IMR-90 (cell line): ENCODE data around the gene PLXNA4. TPM values are rescaled to one million over a fixed set of nuclear protein-coding genes. Genes with fewer than 3 reads are reported as not detected.

Source experiments
- ATAC-seq: fragments of 200-7000 bp; cut with Tn5 transposase; 2 replicates; pipeline ENCODE4 v1.9.1; 2020; ENCODE audit warnings: low read depth, mild to moderate bottlenecking, moderate library complexity
- BruUV-seq: library from RNA; stranded (reverse); fragments of 400-500 nt; replicated peaks from 2 replicates; lab custom pipeline; 2021; lab: Mats Ljungman, UMichigan
- CTCF ChIA-PET: fragments of 300-600 bp; formaldehyde crosslinking; extraction: SDS; loops from one replicate; lab custom pipeline; 2021; ENCODE audit warnings: antibody characterized with exemption; lab: Yijun Ruan, JAX
- POLR2A ChIA-PET: fragments of 300-600 bp; sonication (Branson Sonifier 250); formaldehyde crosslinking; loops from one replicate; lab custom pipeline; 2022; ENCODE audit warnings: antibody characterized with exemption; ENCODE audit not compliant: unreplicated experiment; lab: Charles Lee
- DNase-seq: peaks from one replicate; pipeline ENCODE4 v3.0.0; 2013
- H2AFZ ChIP-seq: replicated peaks from 2 replicates; pipeline ENCODE3; 2013; ENCODE audit warnings: low read length, mild to moderate bottlenecking; ENCODE audit not compliant: poor library complexity
- H2AK5ac ChIP-seq: 2 replicates; pipeline ENCODE4 v1.6.1; 2013; ENCODE audit warnings: low read depth, low read length, inconsistent platforms
- H2AK9ac ChIP-seq: replicated peaks from 2 replicates; pipeline ENCODE3; 2013; ENCODE audit warnings: mild to moderate bottlenecking, low read depth, low read length, moderate library complexity; ENCODE audit not compliant: poor library complexity
- H2BK120ac ChIP-seq: 2 replicates; pipeline ENCODE4 v1.6.1; 2013; ENCODE audit warnings: low read depth, low read length, inconsistent platforms
- H2BK15ac ChIP-seq: 3 replicates; pipeline ENCODE4 v1.6.1; 2013; ENCODE audit warnings: low read depth, low read length, inconsistent platforms
- H2BK20ac ChIP-seq: 2 replicates; pipeline ENCODE4 v1.6.1; 2013; ENCODE audit warnings: low read depth, mild to moderate bottlenecking, inconsistent platforms, low read length, moderate library complexity
- H2BK5ac ChIP-seq: 2 replicates; pipeline ENCODE4 v1.6.1; 2013; ENCODE audit warnings: mild to moderate bottlenecking, low read depth, low read length, inconsistent platforms; ENCODE audit not compliant: poor library complexity, severe bottlenecking
- H3K14ac ChIP-seq: replicated peaks from 2 replicates; pipeline ENCODE4 v1.6.1; 2013; ENCODE audit warnings: low read depth, low read length, inconsistent platforms
- H3K18ac ChIP-seq: 2 replicates; pipeline ENCODE4 v1.6.1; 2013; ENCODE audit warnings: low read depth, low read length, control low read depth
- H3K23ac ChIP-seq: 2 replicates; pipeline ENCODE4 v1.6.1; 2013; ENCODE audit warnings: low read depth, low read length, inconsistent platforms
- H3K27ac ChIP-seq: 2 replicates; pipeline ENCODE4 v1.5.1; 2013; ENCODE audit warnings: mild to moderate bottlenecking, control low read depth, low read length; ENCODE audit not compliant: insufficient read depth
- H3K27me3 ChIP-seq: 2 replicates; pipeline ENCODE4 v1.6.1; 2013; ENCODE audit warnings: low read length; ENCODE audit not compliant: control insufficient read depth, insufficient read depth
- H3K36me3 ChIP-seq: 2 replicates; pipeline ENCODE4 v1.6.1; 2013; ENCODE audit warnings: low read length, mixed read lengths; ENCODE audit not compliant: control insufficient read depth, insufficient read depth
- H3K4ac ChIP-seq: 2 replicates; pipeline ENCODE4 v1.6.1; 2013; ENCODE audit warnings: low read depth, low read length, inconsistent platforms
- H3K4me1 ChIP-seq: 2 replicates; pipeline ENCODE4 v1.6.1; 2013; ENCODE audit warnings: low read length, mixed read lengths; ENCODE audit not compliant: control insufficient read depth, insufficient read depth
- H3K4me2 ChIP-seq: 2 replicates; pipeline ENCODE4 v1.6.1; 2013; ENCODE audit warnings: low read depth, mild to moderate bottlenecking, control low read depth, low read length, moderate library complexity
- H3K4me3 ChIP-seq: 2 replicates; pipeline ENCODE4 v1.5.1; 2013; ENCODE audit warnings: low read depth, mild to moderate bottlenecking, control low read depth, low read length, moderate library complexity; ENCODE audit not compliant: insufficient read depth
- H3K56ac ChIP-seq: 2 replicates; pipeline ENCODE4 v1.6.1; 2013; ENCODE audit warnings: low read length, inconsistent platforms; ENCODE audit not compliant: insufficient read depth; ENCODE audit errors: extremely low read depth
- H3K79me1 ChIP-seq, 2 experiments: 2 replicates each; pipeline ENCODE4 v1.6.1; 2013; ENCODE audit warnings: low read length in 2 of 2, inconsistent platforms in 1 of 2, low read depth in 1 of 2
- H3K9ac ChIP-seq: 2 replicates; pipeline ENCODE4 v1.6.1; 2013; ENCODE audit warnings: low read depth, low read length, control low read depth
- H3K9me1 ChIP-seq: 2 replicates; pipeline ENCODE4 v1.6.1; 2013; ENCODE audit warnings: low read length, inconsistent platforms; ENCODE audit not compliant: insufficient read depth
- H3K9me3 ChIP-seq: 2 replicates; pipeline ENCODE4 v1.6.1; 2013; ENCODE audit warnings: low read length; ENCODE audit not compliant: control insufficient read depth, insufficient read depth
- H4K20me1 ChIP-seq: 2 replicates; pipeline ENCODE4 v1.6.1; 2013; ENCODE audit warnings: low read length, inconsistent platforms; ENCODE audit not compliant: insufficient read depth
- H4K5ac ChIP-seq: 2 replicates; pipeline ENCODE4 v1.6.1; 2013; ENCODE audit warnings: mild to moderate bottlenecking, low read depth, low read length, control low read depth
- H4K8ac ChIP-seq, 2 experiments: 2 replicates each; pipeline ENCODE4 v1.6.1; 2013; ENCODE audit warnings: low read depth in 2 of 2, low read length in 2 of 2, control low read depth in 1 of 2, inconsistent platforms in 1 of 2
- H4K91ac ChIP-seq: 2 replicates; pipeline ENCODE4 v1.6.1; 2013; ENCODE audit warnings: low read depth, low read length, inconsistent platforms; ENCODE audit not compliant: insufficient read depth
- BHLHE40 ChIP-seq: fragments of 150-350 bp; IDR thresholded peaks from 2 replicates; pipeline ENCODE4 v1.6.1; 2016; ENCODE audit warnings: mild to moderate bottlenecking, low read depth, low read length
- CEBPB ChIP-seq: IDR thresholded peaks from 2 replicates; pipeline ENCODE4 v1.6.1; 2012; ENCODE audit warnings: low read depth, low read length, improper control_type of control experiment
- CHD1 ChIP-seq: IDR thresholded peaks from 2 replicates; pipeline ENCODE4 v1.6.1; 2012; ENCODE audit warnings: low read depth, low read length, improper control_type of control experiment
- ELK1 ChIP-seq: fragments of 150-350 bp; IDR thresholded peaks from 2 replicates; pipeline ENCODE4 v1.6.1; 2016; ENCODE audit warnings: low read depth, mild to moderate bottlenecking, low read length, moderate library complexity, borderline replicate concordance
- MAFK ChIP-seq: IDR thresholded peaks from 2 replicates; pipeline ENCODE4 v1.6.1; 2012; ENCODE audit warnings: low read depth, low read length, improper control_type of control experiment
- MAZ ChIP-seq: IDR thresholded peaks from 2 replicates; pipeline ENCODE4 v1.6.1; 2012; ENCODE audit warnings: low read depth, mild to moderate bottlenecking, low read length, improper control_type of control experiment, moderate library complexity, borderline replicate concordance
- MXI1 ChIP-seq: IDR thresholded peaks from 2 replicates; pipeline ENCODE4 v1.6.1; 2012; ENCODE audit warnings: low read depth, mild to moderate bottlenecking, low read length, moderate library complexity, borderline replicate concordance
- NFE2L2 ChIP-seq: fragments of 150-350 bp; IDR thresholded peaks from 2 replicates; pipeline ENCODE4 v1.6.1; 2016; ENCODE audit warnings: low read depth, mild to moderate bottlenecking, low read length
- POLR2A ChIP-seq: IDR thresholded peaks from 2 replicates; pipeline ENCODE4 v1.6.1; 2012; ENCODE audit warnings: mild to moderate bottlenecking, low read depth, low read length
- RAD21 ChIP-seq: IDR thresholded peaks from 2 replicates; pipeline ENCODE4 v1.6.1; 2012; ENCODE audit warnings: low read length, improper control_type of control experiment
- RFX5 ChIP-seq: IDR thresholded peaks from 2 replicates; pipeline ENCODE4 v1.8.0; 2012; ENCODE audit warnings: low read depth, mild to moderate bottlenecking, low read length, moderate library complexity
- SMC3 ChIP-seq: fragments of 150-350 bp; IDR thresholded peaks from 2 replicates; pipeline ENCODE4 v1.6.1; 2016; ENCODE audit warnings: low read depth, mild to moderate bottlenecking, antibody characterized with exemption, low read length, moderate library complexity
- USF2 ChIP-seq: fragments of 150-350 bp; IDR thresholded peaks from 2 replicates; pipeline ENCODE4 v1.6.1; 2017; ENCODE audit warnings: mild to moderate bottlenecking, antibody characterized with exemption, low read length, low read depth
- WGBS, 2 experiments: methylation state at CpG; one replicate each; pipeline versions ENCODE4 v1.1.5 to v1.1.7; 2013; ENCODE audit warnings: missing lambda C conversion rate in 2 of 2; ENCODE audit not compliant: insufficient read length in 1 of 2; ENCODE audit errors: extremely low coverage in 2 of 2; 5-methylcytosine and 5-hydroxymethylcytosine counted together
- dilution Hi-C: fragments of 300-500 bp; cut with HindIII; formaldehyde crosslinking; loops from one replicate; pipeline ENCODE4 v1.14.3; 2018; ENCODE audit warnings: low sequenced_read_pairs; ENCODE audit not compliant: unreplicated experiment
- in situ Hi-C: fragments of 300-500 bp; cut with MboI; formaldehyde crosslinking; loops from 3 replicates; pipeline ENCODE4 v1.14.3; 2019; ENCODE audit warnings: low sequenced_read_pairs, inconsistent platforms, mixed read lengths
- intact Hi-C: fragments of 100-400 bp; cut with micrococcal nuclease; formaldehyde crosslinking; loops from 2 replicates; pipeline ENCODE4 v1.10.0; 2022
- polyA plus RNA-seq, 3 experiments: library from polyadenylated mRNA; depleted of rRNA; stranded (reverse); fragments of >200 nt; gene quantifications; 2 replicates each; pipeline ENCODE4 v1.2.3, GENCODE V29; 2012; ENCODE audit warnings: low replicate concordance in 1 of 3
- total RNA-seq: library from RNA; depleted of rRNA; stranded (reverse); fragments of >200 nt; gene quantifications from 2 replicates; pipeline ENCODE4 v1.2.3, GENCODE V29; 2012

PLXNA4 gene
- total and polyA plus RNA-seq, 2 of the 4 experiments (the other 2 are of a cell fraction), result under 0.01 TPM

GRCh38 chr7:132472463-132473120 is 103.7 kb downstream of the PLXNA4 start:
- Histone ChIP-seq H3K9me3 (no peaks in the 10 kb centered on the region), H3K23ac (no peak overlapping the region), H2BK20ac (no peak overlapping the region), H3K27ac (no peak overlapping the region), H3K56ac (no peak overlapping the region), H4K5ac (no peak overlapping the region), H4K91ac (no peak overlapping the region), H4K20me1 (no peaks in the 10 kb centered on the region), H3K9me1 (no peaks in the 10 kb centered on the region), H3K4me2 (no peak overlapping the region), H3K14ac (no peak overlapping the region), H2AK9ac (no peak overlapping the region), H3K36me3 (no peaks in the 10 kb centered on the region), H3K4me1 (no peaks in the 10 kb centered on the region), H4K8ac (no peak overlapping the region), H2BK5ac (no peak overlapping the region), H3K4ac (no peak overlapping the region), H2AFZ (no peak overlapping the region), H3K9ac (no peak overlapping the region), H3K79me1 (no peaks in the 10 kb centered on the region), H2AK5ac (no peak overlapping the region), H3K18ac (no peak overlapping the region), H3K4me3 (no peak overlapping the region), H2BK120ac (no peak overlapping the region), H2BK15ac (no peak overlapping the region), H3K27me3 (no peaks in the 10 kb centered on the region; the same call in 1 of the 2 replicates)
- dilution Hi-C loops, result no loop called here
- DNase-seq (no peak), ATAC-seq (no peak)
- no TSS peak for BruUV-seq
- intact Hi-C loops, result no loop called here
- POLR2A ChIA-PET, result no interaction called here
- TF ChIP-seq ELK1 (no peak), RAD21 (no peak), SMC3 (no peak), BHLHE40 (no peak), NFE2L2 (no peak), CEBPB (no peak), POLR2A (no peak), CHD1 (no peak), MAFK (no peak), MXI1 (no peak), RFX5 (no peak), USF2 (no peak), MAZ (no peak)
- 25% methylated on average over 4 of the region's 10 CpGs; no CpG with 5 or more reads in 1 of the 2 experiments for WGBS, 2 experiments
- CTCF ChIA-PET, result no interaction called here
- in situ Hi-C loops, result no loop called here
